ENCODE measurements around the gene LHX3. TPM values are rescaled to one million over a fixed set of nuclear protein-coding genes. Genes with fewer than 3 reads are reported as not detected.
A peak's percentile ranks its signal among the peaks of the same experiment; 100 is the strongest.

Gene LHX3
- total and polyA plus RNA-seq, 4 donors, result not detected

DNA sequence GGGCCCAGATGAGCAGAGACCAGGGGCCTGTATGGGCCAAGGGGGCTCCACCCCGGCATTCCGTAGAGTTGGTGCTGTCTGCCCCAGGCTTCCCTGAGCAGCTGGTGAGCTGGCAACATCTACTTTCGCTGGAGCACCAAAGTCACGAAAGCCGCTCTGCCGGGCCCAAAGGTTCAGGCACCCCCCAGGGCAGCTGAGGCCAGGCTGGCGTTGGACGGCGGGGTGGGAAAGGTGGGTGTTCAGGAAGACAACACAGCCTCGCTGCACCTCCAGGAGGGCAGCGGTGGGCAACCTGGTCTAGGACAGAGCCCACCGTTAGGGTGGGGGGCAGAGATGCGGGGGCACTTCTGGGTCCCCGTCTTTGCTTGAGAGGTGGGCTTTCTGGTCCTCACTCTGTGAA, 56.2 kb downstream of the LHX3 start:
- WGBS, 2 donors, result 80 to 91% methylated on average over 14 of the region's 14 CpGs
- ATAC-seq (ENCODE audit: insufficient read depth, low FRiP score), result no peak
- TF ChIP-seq, protein P1, sequence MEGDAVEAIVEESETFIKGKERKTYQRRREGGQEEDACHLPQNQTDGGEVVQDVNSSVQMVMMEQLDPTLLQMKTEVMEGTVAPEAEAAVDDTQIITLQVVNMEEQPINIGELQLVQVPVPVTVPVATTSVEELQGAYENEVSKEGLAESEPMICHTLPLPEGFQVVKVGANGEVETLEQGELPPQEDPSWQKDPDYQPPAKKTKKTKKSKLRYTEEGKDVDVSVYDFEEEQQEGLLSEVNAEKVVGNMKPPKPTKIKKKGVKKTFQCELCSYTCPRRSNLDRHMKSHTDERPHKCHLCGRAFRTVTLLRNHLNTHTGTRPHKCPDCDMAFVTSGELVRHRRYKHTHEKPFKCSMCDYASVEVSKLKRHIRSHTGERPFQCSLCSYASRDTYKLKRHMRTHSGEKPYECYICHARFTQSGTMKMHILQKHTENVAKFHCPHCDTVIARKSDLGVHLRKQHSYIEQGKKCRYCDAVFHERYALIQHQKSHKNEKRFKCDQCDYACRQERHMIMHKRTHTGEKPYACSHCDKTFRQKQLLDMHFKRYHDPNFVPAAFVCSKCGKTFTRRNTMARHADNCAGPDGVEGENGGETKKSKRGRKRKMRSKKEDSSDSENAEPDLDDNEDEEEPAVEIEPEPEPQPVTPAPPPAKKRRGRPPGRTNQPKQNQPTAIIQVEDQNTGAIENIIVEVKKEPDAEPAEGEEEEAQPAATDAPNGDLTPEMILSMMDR (IDR thresholded peaks at IDR 0.05; ENCODE audit: control extremely low read depth, extremely low read depth), result no peak

DNA sequence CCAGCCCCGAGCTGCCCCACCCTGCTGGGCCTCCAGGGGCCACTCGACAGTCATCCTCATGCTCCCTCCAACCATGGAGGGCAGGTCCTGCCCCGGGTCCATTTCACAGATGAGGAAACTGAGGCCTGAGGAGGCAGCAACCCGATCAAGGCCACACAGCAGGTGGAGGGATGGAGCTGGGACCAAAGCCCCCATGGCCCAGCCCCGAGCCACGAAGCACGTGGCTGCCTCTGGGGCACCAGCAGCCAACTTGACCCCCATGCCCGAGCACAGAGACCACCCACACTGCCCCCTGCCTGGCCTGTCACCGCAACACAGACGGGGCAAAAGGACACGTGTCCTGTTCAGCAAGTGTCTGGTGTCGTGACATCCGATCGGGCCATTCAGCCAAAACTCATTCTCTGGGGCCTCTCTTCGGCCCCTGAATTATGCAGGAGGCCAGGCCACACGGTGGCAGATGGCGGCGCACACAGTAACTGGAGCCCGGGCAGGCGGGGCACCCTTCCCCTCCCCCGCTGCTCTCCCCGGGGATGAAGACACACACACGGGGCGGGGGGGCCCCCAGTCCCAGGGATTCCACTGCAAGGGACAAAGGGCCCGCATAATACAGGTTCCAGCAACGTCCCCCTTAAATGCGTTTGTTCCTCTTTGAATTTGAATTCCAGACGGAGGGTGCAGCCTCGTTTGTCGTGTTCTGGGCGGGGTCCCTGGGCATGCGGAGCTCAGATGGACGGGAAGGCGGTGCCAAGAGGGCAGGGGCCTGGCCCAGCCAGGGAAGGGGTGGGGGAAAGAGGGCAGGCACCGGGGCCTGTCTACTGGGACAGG, 56.8 kb downstream of the LHX3 start:
- DNase-seq (peak; percentile 28 to 44 (median 28)), ATAC-seq (ENCODE audit: insufficient read depth, low FRiP score) (no peak)
- H3K27me3 ChIP-seq (ENCODE audit: control insufficient read depth in 3 of 3, insufficient read depth in 3 of 3, low read length in 2 of 3), result peaks cover 0 to 7% (median 0%) of the 10 kb centered on the region in 3 donors

More for the DNA sequence above, 56.2 kb downstream of the LHX3 start:
- Histone ChIP-seq H3K36me3 (ENCODE audit: control insufficient read depth in 4 of 4, insufficient read depth in 4 of 4, low read length in 4 of 4) (no peaks in the 10 kb centered on the region), H3K27ac (ENCODE audit: low read depth in 1 of 2, low read length in 1 of 2) (no peak overlapping the region), H3K9ac (ENCODE audit: insufficient read depth in 1 of 2, low read length in 2 of 2) (no peak overlapping the region), H3K4me3 (no peak overlapping the region), H3K4me1 (ENCODE audit: control insufficient read depth in 5 of 5, insufficient read depth in 5 of 5, low read length in 5 of 5) (peaks cover 0 to 6% (median 0%) of the 10 kb centered on the region in 5 donors), H3K9me3 (ENCODE audit: control insufficient read depth in 4 of 4, insufficient read depth in 3 of 4, low read length in 3 of 4) (no peaks in the 10 kb centered on the region), H3K27me3 (ENCODE audit: control insufficient read depth in 3 of 3, insufficient read depth in 3 of 3, low read length in 2 of 3) (peaks cover 0 to 7% (median 0%) of the 10 kb centered on the region in 3 donors)
- DNase-seq, result no peak

DNA sequence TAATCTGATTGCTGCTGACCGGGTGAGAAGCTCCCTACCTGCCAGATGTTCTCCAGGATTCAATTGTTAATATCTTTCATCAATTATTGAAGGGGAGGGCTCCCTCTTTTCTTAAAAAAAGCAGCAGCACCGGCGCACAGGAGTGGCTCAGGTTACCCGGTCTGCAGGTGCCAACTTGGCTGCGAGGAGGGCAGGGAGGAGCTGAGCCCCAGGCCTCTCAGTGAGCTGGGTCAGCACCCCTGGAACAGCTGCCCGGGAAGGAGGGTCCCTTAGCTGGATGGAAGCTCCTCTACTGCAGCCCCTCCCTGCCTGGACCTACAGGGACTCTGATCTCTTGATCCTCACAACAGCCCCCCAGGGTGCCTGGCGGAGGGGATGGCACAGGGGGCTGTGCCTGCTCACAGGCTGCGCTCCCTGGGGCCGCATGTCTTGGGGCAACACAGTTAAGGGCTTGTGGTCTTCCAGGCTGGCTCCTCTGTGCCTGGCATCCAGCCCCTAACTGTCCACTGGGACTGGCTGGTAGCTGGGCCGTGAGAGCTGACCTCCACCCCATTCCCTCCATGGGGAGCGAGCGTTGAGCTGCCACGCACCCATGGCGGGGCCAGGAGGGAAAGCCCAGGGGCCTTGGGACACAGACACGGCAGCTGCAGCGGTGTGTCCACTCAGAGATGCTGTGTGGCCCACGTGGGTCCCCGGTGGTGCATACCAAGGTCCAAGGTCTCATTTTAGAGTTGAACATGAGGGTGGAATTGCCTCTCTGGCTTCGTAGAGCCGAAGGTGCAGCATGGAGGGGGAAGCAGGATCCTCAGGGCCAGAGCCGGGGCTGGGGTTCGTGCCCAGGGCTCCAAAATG, 57.7 kb downstream of the LHX3 start:
- ATAC-seq (ENCODE audit: insufficient read depth, low FRiP score) (no peak), DNase-seq (no peak)
- Histone ChIP-seq H3K4me3 (no peak overlapping the region), H3K9me3 (ENCODE audit: control insufficient read depth in 4 of 4, insufficient read depth in 3 of 4, low read length in 3 of 4) (no peaks in the 10 kb centered on the region), H3K27me3 (ENCODE audit: control insufficient read depth in 3 of 3, insufficient read depth in 3 of 3, low read length in 2 of 3) (peaks cover 0 to 7% (median 3%) of the 10 kb centered on the region in 3 donors), H3K36me3 (ENCODE audit: control insufficient read depth in 4 of 4, insufficient read depth in 4 of 4, low read length in 4 of 4) (no peaks in the 10 kb centered on the region), H3K27ac (ENCODE audit: low read depth in 1 of 2, low read length in 1 of 2) (no peak overlapping the region), H3K9ac (ENCODE audit: insufficient read depth in 1 of 2, low read length in 2 of 2) (no peak overlapping the region), H3K4me1 (ENCODE audit: control insufficient read depth in 5 of 5, insufficient read depth in 5 of 5, low read length in 5 of 5) (peaks cover 0 to 10% (median 0%) of the 10 kb centered on the region in 5 donors)
- TF ChIP-seq, protein P1 (IDR thresholded peaks at IDR 0.05; ENCODE audit: control extremely low read depth, extremely low read depth), result no peak
- WGBS, 2 donors, result 74 to 83% methylated on average over 22 of the region's 22 CpGs

More for the DNA sequence above, 56.8 kb downstream of the LHX3 start:
- no peaks in the 10 kb centered on the region for H3K9me3 ChIP-seq (ENCODE audit: control insufficient read depth in 4 of 4, insufficient read depth in 3 of 4, low read length in 3 of 4)
- no peak overlapping the region for H3K4me3 ChIP-seq
- TF ChIP-seq, protein P1 (IDR thresholded peaks at IDR 0.05; ENCODE audit: control extremely low read depth, extremely low read depth), result no peak
- H3K9ac ChIP-seq (ENCODE audit: insufficient read depth in 1 of 2, low read length in 2 of 2), result no peak overlapping the region
- H3K36me3 ChIP-seq (ENCODE audit: control insufficient read depth in 4 of 4, insufficient read depth in 4 of 4, low read length in 4 of 4), result no peaks in the 10 kb centered on the region
- 26 to 30% methylated on average over 35 of the region's 35 CpGs for WGBS, 2 donors
- no peak overlapping the region for H3K27ac ChIP-seq (ENCODE audit: low read depth in 1 of 2, low read length in 1 of 2)
- peaks cover 0 to 10% (median 0%) of the 10 kb centered on the region in 5 donors for H3K4me1 ChIP-seq (ENCODE audit: control insufficient read depth in 5 of 5, insufficient read depth in 5 of 5, low read length in 5 of 5)

Other genes starting within 250 kb of the LHX3 start
- gene UBAC1, start 243.8 kb downstream of the LHX3 start, total RNA-seq, result 10 to 100 TPM; 39.2 to 49.5 TPM
- gene UBAC1, start 243.8 kb downstream of the LHX3 start, polyA plus RNA-seq, result 10 to 100 TPM; 37.8 to 40.1 TPM
- gene NACC2, start 109.8 kb downstream of the LHX3 start, total RNA-seq, result 10 to 100 TPM in 1 of 2 donors, 1 to 10 TPM in 1; 5.9 to 32.7 TPM
- 10 to 100 TPM in 1 of 2 donors, 1 to 10 TPM in 1; 9.1 to 12.0 TPM for gene NACC2, start 109.8 kb downstream of the LHX3 start, polyA plus RNA-seq
- 10 to 100 TPM; 13.0 to 47.9 TPM for gene TMEM250, start 86.3 kb downstream of the LHX3 start, total RNA-seq
- 10 to 100 TPM; 18.6 to 35.8 TPM for gene TMEM250, start 86.3 kb downstream of the LHX3 start, polyA plus RNA-seq
- 10 to 100 TPM; 10.4 to 12.2 TPM for gene QSOX2, start 40.7 kb upstream of the LHX3 start, total RNA-seq
- gene QSOX2, start 40.7 kb upstream of the LHX3 start, polyA plus RNA-seq, result 10 to 100 TPM in 1 of 2 donors, 1 to 10 TPM in 1; 4.9 to 10.3 TPM
- gene CCDC187, start 99.0 kb upstream of the LHX3 start, total RNA-seq, result 10 to 100 TPM; 11.4 to 16.8 TPM
- 1 to 10 TPM; 2.0 to 2.1 TPM for gene CCDC187, start 99.0 kb upstream of the LHX3 start, polyA plus RNA-seq
- gene GPSM1, start 122.4 kb upstream of the LHX3 start, total RNA-seq, result 10 to 100 TPM; 28.5 to 41.6 TPM
- gene GPSM1, start 122.4 kb upstream of the LHX3 start, polyA plus RNA-seq, result 10 to 100 TPM; 12.6 to 16.8 TPM
- 10 to 100 TPM in 1 of 2 donors, 1 to 10 TPM in 1; 7.7 to 34.3 TPM for gene DNLZ, start 158.6 kb upstream of the LHX3 start, total RNA-seq
- gene DNLZ, start 158.6 kb upstream of the LHX3 start, polyA plus RNA-seq, result 10 to 100 TPM; 13.1 to 20.6 TPM
- 10 to 100 TPM in 1 of 2 donors, 1 to 10 TPM in 1; 3.8 to 15.2 TPM for gene CARD9, start 168.5 kb upstream of the LHX3 start, total RNA-seq
- 10 to 100 TPM in 1 of 2 donors, 1 to 10 TPM in 1; 7.9 to 16.0 TPM for gene CARD9, start 168.5 kb upstream of the LHX3 start, polyA plus RNA-seq
- gene SNAPC4, start 195.0 kb upstream of the LHX3 start, total RNA-seq, result 10 to 100 TPM; 12.3 to 12.4 TPM
- gene SNAPC4, start 195.0 kb upstream of the LHX3 start, polyA plus RNA-seq, result 1 to 10 TPM; 6.8 to 7.3 TPM
- gene ENTR1, start 205.5 kb upstream of the LHX3 start, total RNA-seq, result 10 to 100 TPM; 25.5 to 48.4 TPM
- 10 to 100 TPM; 30.8 to 44.6 TPM for gene ENTR1, start 205.5 kb upstream of the LHX3 start, polyA plus RNA-seq
- 10 to 100 TPM; 26.5 to 44.0 TPM for gene PMPCA, start 205.5 kb upstream of the LHX3 start, total RNA-seq
- gene PMPCA, start 205.5 kb upstream of the LHX3 start, polyA plus RNA-seq, result 10 to 100 TPM; 36.9 to 46.7 TPM
- 10 to 100 TPM in 1 of 2 donors, 1 to 10 TPM in 1; 8.4 to 18.4 TPM for gene INPP5E, start 234.7 kb upstream of the LHX3 start, total RNA-seq
- gene INPP5E, start 234.7 kb upstream of the LHX3 start, polyA plus RNA-seq, result 1 to 10 TPM; 7.2 to 8.7 TPM